HG02981 (cell line): ENCODE data around the gene VWCE.

Source experiments
- ATAC-seq: cut with Tn5 transposase; IDR thresholded peaks from one replicate; pipeline ENCODE4 v1.9.1; 2021; ENCODE audit warnings: mild to moderate bottlenecking, moderate library complexity; ENCODE audit not compliant: unreplicated experiment

The VWCE gene

DNA sequence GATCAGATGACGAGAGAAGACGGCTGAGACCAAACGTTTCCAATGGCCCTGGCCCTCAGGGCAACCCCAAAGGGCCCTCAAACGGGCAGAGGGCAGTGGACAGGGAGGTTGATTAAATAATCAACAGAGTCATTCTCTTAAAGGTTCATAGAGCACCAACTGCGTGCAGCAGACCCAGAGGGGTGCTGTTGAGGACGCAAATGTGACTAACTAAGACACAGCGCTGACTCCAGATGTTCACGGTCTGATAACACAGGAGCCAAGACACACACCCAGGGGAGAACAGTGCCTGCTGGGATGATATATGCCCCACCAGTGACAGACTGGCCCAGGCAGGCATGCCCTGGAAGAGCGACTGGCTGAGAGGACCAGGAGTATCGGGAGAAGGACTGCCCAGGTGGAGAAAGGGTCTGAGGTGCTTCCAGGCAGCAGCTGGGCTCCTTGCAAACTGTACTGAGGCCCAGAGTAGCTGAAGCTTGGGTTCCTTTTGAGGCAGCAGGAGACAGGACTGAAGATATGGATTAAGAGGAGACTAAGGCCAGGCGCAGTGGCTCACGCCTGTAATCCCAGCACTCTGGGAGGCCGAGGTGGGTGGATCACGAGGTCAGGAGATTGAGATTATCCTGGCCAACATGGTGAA lies 7.7 kb downstream of the VWCE start:
- no peak for ATAC-seq

DNA sequence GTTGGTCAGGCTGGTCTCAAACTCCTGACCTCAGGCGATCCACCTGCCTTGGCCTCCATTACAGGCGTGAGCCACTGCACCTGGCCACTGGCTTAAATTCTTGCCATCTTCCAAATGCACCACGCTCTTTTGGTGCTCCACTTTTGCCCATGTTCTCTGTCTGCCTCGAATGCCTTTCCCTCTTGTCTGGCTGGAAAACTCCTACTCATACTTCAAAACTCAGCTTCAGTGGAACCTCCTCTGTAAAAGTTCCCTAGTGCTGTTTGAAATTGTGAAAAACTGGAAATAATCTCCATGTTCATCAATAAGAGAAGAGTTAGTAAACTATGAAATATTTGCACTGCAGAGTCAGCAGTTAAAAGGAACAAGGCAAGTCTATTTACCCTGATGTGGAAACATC lies 11.5 kb downstream of the VWCE start:
- no peak for ATAC-seq

DNA sequence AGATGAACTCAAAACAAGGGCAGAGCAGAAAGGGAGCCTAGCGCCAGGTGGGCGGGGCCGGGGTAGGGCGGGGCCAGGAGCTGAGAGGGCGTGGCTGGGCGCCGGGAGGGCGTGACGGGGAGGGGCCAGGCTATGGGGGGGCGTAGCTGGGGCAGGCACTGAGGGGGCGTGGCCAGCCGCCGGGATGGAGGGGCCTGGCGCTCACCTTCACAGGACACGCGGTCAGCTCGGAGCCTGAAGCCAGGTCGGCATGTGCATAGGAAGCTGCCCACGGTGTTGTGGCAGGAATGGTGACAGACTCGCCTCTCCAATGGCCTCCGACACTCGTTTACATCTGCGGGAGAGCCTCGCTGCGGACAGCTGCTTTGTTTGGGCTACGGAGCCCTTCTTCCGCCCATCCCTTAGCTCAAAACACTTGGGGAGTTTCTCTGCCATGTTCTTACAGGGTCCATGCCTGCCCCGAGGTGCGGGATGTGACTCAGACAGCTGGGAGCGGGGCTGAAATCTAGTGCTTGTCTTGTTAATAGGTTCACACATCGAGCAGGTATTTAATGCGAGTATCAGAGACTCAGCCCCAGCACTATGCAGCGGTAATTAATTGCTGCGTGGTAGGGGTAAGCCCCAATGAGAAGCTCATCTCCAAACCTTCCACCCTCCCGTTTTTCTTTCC lies 13.4 kb downstream of the VWCE start:
- no peak for ATAC-seq

DNA sequence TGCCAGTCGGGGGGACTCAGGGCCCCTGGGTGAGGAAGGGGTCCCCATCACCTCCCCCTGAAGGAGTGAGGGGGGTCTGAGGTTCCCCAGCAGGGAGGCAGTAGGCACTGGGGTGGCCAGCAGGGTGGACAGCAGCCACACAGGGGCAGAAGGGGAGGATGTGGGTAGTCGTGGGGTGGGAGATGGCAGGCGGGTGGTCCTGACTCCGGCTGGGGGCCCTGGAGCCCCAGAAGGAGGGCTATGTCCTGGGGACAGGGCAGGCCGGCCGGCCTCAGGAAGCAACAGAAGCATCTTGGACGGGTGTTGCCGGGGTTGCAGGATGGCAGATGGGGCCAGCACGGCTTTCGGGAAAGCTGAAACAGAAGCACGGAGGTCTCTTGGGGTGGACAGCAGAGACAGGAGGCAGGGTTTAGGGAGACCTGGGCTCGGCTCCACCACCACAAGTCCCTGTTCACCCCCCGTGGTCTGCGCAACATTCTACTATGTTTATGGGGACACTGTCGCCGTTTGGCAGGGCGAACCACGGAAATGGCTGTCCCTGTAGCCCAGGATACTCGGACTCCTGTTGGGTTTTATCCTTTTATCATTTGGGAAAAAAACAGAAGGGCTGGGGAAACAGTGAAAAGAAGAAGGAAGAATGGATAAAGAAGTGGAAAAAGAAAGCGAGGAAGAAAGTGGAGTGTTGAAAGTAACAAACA lies 14.1 kb downstream of the VWCE start:
- ATAC-seq, result no peak

DNA sequence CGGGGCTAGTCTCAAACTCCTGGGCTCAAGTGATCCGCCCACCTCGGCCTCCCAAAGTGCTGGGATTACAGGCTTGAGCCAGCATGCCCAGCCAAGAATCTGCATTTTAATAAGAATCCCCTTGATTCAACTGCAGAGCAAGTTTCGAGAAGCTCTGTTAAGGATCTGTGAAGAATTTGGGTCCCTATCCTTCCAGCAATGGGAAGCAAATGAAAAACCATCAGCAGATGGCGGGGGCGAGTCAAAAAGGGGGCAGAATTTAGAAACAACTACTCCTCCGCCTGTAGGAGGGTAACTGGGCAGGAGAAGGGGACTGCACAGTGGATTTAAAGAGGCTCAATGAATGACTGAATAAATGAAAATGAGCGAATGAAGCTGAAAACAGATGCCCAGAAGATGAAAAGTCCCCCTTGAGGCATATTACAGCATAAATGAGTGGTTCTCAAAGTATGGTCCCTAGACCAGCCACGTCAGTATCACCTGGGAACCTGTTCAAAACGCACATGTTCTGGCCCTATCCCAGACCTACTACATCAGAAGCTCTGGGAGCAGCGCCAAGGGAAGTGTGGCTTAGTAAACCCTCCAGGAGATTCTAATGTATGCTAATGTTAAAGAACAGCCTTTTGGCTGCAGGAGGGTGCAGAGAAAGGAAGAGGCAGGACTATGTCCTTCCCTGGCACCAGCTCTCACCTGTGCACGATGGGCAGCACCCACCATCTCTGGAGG lies 15.0 kb downstream of the VWCE start:
- ATAC-seq, result no peak

DNA sequence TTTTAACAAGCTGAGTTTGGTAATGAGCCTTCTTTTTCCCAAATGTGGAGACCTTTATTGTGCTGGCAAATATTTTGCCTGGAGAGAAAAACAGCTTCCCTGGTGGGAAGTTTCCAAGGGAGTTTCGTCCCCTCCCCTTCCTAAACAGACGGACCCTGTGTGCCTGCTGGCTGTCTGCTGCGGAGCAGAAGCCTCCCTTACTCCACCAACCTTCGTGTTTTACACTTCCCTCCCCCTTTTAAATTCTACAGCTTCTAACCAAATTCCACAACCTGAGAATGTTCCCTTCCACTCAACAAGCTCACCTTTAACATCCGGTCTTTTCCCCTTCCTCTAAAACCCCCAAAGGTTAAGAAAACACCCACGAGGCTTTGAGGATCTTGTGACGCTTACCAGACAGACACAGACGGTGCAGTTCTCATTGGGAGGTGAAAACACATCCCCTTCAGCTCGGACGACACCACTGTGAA lies 17.1 kb downstream of the VWCE start:
- no peak for ATAC-seq

DNA sequence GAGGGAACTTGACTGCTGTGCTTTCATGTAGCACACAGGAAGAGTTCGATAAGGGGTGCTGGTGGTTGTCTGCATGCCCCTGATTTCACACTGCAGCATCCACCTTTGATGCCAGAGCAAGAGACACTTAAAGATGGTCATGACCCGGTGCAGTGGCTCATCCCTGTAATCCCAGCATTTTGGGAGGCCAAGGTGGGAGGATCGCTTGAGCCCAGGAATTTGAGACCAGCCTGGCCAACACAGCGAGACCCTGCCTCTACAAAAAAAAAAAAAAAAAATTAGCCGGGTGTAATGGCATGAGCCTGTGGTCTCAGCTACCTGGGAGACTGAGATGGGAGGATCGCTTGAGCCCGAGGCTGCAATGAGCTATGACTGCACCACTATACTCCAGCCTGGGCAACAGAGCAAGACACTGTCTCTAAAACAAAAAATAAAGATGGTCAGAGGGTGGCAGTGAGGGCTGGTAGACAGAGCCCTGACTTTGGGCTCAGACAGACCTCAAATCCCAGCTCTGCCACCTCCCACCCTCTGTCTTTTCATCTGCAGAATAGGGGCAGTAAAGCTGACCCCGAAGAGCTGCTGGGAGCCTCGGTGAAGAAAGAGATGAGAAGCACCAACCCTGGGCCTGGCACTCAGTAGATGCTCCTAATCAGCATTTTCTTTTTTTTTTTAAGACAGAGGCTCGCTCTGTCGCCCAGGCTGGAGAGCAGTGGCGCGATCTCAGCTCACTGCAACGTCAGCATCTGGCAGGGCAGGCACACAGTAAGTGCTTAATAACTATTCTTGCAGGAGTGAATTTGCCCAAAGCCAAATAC lies 17.7 kb downstream of the VWCE start:
- no peak for ATAC-seq

DNA sequence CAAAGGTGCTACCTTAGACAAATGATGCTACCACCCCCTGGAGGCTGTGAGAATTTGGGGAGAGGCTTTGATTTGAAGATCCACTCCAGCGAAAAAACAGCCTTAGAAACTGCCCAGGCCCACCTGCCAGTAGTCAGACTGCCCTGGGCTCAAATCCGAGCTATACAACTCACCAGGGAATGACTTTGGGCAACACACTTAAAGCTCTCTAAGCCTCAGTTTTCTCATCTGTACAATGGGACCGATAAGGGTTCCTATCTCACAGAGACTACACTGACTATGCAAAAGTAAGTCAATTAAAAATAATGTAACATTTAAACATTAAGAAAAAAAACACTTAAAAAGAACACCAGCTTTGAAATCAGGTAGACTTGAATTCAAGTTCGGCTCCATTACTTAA lies 19.9 kb downstream of the VWCE start:
- ATAC-seq, result no peak

DNA sequence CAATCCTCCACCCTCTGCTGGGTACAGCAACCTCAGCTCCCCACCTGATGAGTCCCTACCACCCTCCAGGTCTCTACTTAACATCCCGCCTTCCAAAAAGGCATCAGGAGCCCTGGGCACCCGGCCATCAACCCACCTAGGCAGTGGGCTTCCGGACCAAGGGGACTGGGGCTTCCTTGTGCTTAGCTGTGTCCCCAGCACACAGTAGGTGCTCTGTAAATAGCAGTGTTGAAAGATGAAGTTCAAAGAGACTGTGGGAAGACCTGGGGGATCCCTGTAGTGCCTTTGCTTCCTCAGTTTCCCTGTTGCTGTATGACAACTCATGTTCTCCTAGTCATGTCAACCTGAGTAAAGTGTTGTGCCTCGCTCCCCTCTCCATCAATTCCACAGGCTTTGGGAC lies 21.0 kb downstream of the VWCE start:
- ATAC-seq, result no peak

DNA sequence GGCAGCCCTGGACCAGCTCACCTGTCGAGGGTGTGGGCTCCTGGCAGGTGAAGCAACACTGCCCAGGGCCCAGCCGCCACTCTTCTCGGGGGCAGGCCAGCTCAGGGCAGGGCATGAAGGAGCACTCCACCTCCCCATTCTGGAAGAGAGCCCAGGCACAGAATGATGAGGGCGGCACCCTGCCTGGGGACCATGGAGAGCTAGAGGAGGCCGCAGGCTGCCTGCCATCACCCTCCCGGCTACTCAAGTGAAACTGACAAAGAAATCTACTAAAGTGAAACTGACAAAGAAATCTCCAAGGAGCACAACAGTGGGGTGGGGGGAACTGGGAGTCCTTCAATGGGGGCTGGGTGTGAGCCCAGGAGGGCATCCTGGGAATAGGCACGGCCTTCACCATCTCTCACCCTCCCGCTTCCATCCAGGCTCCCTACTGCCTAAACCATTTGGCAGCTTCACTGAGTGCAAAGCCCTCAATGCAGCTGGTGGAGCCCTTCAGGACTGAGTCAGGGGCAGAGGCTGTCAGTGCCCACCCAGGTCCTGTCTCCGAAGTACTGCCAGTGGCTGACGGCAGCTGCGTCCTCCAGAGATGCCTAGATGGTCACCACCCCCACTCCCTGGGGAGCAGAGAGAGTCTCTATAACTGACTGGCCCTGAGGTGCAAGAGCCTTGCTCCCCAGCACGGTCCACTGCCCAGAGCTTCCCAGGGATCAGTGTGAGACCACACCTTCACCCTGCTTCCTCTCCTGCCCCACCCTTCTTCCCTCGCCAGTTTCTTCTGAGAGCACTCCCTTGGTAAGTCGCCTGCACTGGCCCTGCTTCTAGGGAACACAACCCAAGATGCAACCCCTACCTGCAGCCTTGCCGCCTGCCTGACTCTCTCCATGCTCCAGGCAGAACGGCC lies 21.7 kb downstream of the VWCE start:
- no peak for ATAC-seq

DNA sequence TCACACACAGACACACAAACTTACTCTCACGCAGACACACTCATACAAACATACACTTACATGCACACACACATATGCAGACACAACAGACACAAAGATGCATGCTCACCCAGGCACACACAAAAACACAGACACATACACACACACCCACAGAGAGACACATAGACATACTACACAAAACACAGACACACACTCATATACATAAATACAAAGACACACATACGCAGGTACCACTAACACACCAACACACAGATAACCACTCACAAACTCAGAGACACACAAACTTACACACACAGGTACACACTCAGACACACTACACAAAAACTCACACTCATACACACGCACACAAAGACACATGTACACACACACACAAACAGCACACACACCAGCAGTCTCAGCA lies 22.4 kb downstream of the VWCE start:
- no peak for ATAC-seq

DNA sequence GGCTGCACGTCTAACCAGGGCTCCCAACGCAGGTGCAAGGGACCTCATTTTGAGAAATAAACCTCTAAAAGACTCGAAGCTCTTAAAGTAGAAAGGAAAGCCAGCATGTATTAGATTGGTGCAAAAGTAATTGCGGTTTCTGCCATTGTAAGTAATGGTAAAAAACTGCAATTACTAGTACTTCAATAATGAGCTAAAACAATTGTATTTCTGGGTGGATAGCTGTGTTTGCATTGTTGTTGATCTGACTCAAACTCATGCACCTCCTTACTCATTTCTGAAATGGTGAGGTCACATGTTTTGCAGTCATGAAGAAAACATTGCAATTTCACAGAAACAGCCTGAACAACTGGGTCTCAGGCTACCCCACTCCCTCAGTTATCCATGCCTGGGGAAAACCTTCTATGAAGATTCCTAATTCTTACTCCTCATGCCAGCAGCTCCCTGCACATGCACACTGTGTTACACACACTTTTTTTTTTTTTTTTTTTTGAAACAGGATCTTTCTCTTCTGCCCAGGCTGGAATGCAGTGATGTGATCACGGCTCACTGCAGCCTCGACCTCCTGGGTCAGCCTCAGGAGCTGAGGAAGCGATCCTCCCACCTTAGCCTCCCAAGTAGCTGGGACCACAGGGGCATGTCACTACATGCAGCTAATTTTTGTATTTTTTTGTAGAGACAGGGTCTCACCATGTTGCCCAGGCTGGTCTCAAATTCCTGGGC lies 24.6 kb downstream of the VWCE start:
- ATAC-seq, result no peak

DNA sequence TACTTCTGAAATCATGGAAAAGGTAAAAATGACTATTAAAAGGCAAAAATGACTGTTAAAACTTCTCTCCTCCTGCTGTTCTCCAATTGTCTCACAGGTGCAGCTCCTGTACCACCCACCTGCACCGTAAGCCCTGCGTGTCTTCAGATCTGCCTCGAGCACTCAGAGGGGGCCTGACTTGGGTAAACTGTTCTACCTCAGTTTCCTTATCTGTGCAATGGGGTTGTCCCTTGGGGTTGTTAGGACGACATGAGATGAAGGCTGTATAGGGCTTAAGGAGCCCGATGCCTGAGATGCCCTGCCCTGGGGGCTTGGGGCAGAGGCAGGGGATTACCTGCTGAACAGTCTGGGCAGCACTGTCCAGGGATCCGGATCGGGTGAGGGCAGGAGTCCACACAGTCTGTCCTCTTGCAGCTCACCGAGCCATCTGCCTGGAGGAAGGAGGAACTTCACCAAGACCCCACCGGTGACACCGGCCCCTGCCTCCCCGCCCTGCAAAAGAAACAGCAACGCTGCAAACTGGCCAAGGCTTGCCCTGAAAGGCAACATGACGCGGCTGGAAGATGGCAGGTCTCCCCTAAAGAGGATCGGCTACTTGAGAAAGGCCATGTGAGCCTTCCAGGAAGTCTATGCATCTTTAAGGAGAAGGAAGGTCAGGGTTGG lies 26.4 kb downstream of the VWCE start:
- ATAC-seq, result no peak

DNA sequence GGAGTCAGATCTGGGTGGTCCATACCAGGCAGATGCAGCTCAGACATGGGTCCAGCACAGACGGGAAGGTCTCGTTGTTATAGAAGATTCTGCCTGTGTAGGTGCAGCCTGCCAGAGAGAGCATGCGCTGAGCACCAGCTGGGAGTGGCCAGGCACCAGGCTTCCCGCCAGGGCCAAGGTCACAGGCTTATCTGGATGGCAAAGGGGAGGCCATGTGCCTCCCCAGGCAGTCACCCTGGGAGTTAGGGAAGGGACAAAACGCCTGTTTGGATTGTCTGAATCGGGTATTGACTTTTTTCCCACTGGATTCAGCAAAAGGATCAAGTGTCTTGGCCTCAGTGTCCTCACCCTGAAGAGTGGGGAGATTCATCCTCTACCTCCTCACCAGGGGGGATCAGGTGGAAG lies 27.7 kb downstream of the VWCE start:
- no peak for ATAC-seq

DNA sequence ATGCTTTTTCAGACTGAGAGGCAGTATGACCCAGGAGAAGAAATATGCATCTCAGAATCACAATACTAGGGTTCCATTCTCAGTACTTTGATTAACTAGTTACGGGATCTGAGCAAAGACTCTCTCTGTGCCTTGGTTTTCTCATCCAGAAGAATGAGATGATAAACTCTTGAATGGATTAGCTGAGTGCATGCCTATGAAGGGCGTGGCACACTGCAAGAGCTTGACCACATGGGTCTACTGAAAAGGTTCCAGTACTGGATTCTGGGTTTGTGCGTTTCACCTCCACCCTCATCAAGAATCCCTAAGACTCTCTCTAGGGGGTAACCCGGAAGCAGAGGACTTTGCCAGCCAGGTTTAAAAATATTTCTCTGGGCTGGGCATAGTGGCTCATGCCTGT lies 28.5 kb downstream of the VWCE start:
- no peak for ATAC-seq

DNA sequence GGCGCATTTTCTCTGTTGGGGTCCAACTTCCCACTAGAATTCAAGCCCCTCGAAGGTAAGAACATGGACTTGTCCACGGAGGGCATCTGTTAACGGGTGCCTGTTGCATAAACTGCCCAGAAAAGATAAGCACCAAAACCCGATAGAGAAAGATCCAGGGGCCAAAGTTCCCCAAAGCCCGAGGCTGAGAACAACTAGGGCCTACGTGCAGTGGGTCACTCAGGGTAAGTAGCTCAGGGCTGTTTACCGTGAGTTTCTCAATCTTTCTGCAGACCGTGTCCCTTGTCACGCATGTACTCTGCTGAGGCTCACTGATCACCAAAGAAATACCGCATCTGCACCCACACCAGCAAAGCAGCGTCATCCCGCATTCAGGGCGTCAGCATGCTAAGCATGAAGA lies 29.8 kb downstream of the VWCE start:
- ATAC-seq, result no peak

DNA sequence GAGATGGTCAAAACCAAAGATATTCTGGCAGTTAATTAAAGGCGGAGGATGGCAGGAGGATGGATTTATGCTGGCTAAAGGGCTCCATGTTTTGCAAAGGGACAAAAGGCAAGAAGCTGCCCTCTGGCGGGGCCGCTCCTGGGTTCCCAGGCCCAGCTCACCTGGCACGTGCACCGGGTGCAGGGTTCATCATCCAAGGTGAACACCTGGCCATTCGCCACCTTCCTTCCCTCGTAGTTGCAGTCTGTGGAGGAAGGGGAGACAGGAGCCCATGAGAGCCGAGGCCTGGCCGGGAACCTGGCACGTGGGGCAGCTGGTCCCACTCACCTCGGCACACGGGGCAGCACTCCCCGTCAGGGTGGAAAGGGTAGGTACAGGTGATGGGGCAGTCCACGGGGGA lies 30.3 kb downstream of the VWCE start:
- no peak for ATAC-seq

DNA sequence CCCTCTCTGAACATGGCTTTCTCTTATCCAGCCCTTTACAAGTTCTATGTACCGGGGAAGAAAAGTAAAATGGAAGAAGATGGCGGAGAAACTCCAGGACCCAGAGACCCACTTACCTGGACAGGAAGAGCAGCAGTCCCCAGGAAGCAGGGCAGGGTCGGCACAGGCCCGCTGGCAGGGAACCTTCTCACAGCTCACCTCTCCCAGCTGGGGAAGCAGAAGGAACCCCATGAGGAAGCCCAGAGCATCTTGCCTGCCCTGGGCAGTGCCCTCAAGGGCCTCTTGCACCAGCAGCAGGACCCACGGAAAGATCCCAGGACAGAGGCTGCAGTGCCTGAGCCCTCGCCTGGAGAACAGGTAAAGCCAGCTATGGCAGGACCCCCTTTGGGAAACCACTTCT lies 30.7 kb downstream of the VWCE start:
- ATAC-seq, result no peak

DNA sequence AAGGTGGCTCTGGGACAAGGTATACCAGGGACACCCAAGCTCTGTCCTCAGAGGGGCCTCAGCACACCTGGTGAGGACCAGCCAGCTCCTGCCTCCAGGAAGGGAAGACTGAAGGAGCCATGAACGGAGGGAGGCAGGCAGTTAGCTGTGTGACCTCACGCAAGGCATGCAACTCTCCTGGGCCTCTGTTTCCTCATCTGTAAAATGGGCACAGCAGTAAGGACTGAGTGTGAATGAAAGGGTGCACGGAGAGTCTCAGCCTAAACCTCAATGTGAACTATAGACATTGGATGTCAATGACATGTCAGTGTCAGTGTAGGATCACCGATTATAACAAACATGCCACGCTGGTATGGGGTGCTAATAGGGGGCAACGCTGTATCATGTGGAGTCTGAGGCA lies 35.8 kb downstream of the VWCE start:
- no peak for ATAC-seq
